Spleen (tissue), 7 donors: ENCODE measurements around the gene CHRFAM7A.
"Not testable (repeated sequence)": the region's sequence is repeated elsewhere in the genome, so short reads cannot be mapped to it uniquely, and the experiment has no call there.

ENCODE experiments used
- CTCF ChIP-seq, 11 experiments: fragments of 200-600 bp in 7 of 11; fragments of 450-650 bp in 4 of 11; sonication (generic) in 4 of 11; IDR thresholded peaks in 8 of 11; conservative IDR thresholded peaks in 3 of 11; 1 replicate in 7 of 11; 2 replicates in 4 of 11; pipeline versions ENCODE4 v1.4.0 to v1.8.0; 2016 to 2021; ENCODE audit warnings: antibody characterized with exemption in 11 of 11, inconsistent platforms in 4 of 11, mild to moderate bottlenecking in 1 of 11
- POLR2AphosphoS5 ChIP-seq, 3 donors: sonication (generic); formaldehyde crosslinking; IDR thresholded peaks; one replicate each; pipeline ENCODE4 v1.5.1; 2017; ENCODE audit warnings: antibody characterized with exemption in 3 of 3
- donor health status: DM: no; HTN: no; CAD: no; lungs with moderate emphysema.
- donor health status: DM: no; HTN: no; CAD: no.
- donor health status: DM: no; HTN: no; CAD: no.

DNA sequence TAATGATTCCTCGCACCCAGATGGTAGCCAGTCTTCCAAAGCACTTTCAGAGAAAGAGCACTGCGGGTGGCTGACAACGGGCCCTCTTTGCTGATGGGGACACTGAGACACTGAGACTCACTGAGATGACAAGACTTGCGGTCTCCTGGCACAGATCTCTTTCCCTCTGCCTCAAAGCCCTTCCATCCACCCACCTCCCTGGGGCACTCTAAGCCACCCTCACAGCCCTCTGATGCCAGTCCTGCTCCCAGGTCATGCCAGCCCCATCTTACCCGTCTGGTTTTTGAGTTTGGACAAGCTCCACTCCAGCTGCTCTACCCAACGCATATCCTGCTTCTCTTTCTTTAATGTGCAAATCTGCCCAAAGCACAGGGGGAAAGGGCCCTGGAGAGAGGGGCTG lies 14.3 kb upstream of the CHRFAM7A start:
- not testable (repeated sequence) for TF ChIP-seq CTCF (IDR thresholded peaks at IDR 0.05 in 8 of 11, conservative IDR thresholded peaks at IDR 0.05 in 3 of 11); POLR2AphosphoS5 (IDR thresholded peaks at IDR 0.05)
